Stimulated activated CD4-positive, alpha-beta T cell treated with anti-CD3 and anti-CD28 coated beads, TNF-alpha, amount 100 ng/mL, for 1 hour (primary cell): ENCODE measurements around the gene ZNF423.

ENCODE experiments used
- DNase-seq, 3 donors: peaks; one replicate each; pipeline ENCODE4 v3.0.0-alpha.2; 2020; ENCODE audit warnings: low read depth in 3 of 3, low spot score in 1 of 3

Gene ZNF423

DNA sequence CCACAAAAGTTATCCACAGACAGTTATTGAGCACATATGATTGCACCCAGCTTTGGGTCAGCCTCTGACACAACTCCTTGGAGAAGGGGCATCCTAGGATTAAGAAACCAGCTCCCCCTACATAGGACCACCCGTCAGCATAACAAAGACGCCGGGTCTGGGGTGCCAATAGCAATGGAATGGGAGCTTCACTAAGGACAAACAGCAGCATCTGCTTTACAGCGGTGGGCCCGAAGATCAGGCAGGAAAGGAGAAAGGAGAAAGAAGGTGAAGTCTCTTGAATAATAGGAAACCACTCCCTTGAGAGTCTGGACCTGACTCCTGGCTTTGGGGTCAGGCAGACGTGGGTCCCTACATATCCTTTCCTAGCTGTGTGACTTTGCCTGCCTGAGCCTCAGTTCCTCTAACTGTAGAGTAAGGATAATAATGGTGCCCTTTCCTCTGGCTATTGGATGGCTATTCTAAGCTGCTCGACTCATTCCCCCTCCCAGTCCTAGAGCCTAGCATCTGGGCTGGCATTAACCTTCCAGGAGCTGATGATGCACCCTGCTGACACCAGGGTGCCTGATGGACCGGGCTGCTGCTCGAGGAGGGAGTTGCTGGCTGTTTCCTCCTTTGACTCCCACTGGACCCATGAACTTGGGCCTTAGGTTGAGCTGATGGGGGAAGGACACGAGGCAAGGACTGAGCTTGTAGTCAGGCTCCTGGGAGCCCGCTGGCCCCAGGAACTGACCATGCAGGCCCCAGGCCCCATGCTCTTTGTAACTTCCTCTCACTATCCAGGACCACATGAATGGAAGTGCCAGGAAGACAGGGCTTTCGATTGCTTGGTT, 388.2 kb downstream of the ZNF423 start:
- no peak for DNase-seq

DNA sequence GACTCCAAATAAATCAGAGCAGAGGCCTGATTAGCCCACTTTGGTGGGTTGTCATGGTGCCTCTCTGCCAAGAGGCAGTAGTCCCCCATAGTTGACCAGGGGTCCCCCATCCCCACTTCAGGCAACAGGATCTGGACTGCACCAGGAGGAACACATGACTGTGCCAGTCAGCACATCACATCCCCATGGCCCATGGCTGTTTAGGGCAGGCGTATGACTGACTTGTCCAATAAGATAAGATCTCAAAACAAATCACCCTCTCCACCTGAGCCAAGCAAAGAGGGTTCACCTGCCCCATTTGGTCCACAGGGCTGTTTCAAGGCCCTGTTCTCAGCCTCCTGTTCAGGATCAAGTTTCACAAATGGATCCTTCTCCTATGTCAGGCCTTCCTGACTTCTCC, 389.0 kb downstream of the ZNF423 start:
- DNase-seq: no peak

DNA sequence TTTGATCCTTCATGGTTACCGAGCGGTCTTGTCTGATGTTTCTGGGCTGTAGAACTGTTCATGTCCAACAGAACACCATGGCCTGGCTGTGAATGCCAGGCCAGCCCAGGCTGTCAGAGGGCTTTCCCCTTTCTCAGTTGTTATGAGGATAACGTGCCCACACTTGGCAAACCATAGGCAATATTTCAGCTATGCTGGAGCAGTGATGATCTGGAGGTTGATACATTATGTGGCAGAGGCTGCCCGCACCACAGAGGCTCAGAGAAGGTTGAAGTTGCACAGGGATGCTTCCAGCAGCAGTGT, 389.4 kb downstream of the ZNF423 start:
- DNase-seq: no peak

- no peak for DNase-seq
Observed at GRCh38 chr16:49465661-49466528, 390.0 kb downstream of the ZNF423 start.

DNA sequence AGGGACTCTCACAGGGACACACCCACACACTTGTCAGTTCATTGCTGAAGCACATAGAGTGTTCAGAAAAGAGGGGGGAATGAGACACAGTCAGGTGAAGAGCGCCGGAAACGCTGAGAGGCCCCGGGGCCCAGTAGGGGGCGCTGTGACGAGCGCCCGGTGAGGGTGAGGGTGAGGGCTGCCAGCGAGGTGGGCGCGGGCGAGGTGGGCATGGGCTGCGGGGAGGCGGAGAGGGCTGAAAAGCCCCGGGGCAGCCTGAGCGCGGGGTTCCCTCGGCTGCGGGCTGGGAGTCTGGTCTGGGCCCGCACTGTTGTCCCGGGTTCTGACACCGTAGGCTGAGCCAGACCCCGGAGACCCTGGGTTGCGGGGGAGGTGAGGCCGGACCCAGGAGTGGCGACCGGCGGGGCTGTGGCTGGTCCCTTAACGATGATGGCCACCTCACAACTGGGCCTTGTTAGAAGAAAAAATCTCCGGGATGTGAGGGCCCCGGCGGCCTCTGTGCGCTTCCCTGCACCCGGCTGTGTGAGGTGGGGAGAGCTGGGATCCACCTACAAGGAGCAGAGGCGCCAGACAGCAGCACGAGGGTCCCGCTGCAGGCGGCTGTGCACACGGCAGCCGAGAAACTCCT, 390.9 kb downstream of the ZNF423 start:
- no peak for DNase-seq

DNA sequence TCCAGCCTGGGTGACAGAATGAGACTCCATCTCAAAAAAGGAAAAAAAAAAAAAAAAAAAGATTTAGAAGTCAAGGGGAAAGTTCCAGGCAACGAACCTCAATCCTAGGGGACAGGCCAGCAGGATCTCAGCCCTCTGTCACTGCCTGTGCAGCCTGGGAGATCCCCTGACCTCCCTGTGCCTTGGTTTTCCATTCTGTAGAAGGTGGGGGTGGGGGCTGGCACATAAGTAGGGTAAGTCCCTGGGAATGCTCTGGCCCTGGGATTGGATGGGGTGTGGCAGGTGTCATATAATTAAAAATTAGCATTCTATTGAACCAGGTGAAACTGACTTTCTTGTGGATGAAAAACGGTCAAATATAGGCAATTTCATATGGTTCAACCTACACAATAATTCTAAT, 391.8 kb downstream of the ZNF423 start:
- DNase-seq: no peak

DNA sequence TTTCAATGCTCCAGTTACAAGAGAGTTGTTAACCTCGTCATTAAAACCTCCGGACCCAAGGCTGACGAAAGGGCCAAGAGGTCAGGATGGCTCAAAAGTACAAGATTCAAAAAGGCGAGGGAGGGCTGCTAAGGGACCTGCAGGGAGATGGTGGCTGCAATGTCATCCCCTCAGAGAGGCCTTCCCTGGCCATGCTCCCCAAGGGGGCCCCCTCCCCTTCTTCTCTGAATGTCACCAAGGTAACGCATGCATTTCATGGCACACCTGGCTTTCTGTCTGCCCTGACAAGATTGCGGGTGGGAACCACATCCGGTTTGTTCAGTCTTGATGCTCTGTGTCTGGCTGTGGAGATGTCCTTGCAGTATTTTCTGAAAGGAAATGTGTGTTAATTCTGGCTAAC, 392.4 kb downstream of the ZNF423 start:
- DNase-seq: peak in 2 of 3 donors; percentile 43 to 57

GRCh38 chr16:49462989-49463371, 392.9 kb downstream of the ZNF423 start:
- DNase-seq: no peak

DNA sequence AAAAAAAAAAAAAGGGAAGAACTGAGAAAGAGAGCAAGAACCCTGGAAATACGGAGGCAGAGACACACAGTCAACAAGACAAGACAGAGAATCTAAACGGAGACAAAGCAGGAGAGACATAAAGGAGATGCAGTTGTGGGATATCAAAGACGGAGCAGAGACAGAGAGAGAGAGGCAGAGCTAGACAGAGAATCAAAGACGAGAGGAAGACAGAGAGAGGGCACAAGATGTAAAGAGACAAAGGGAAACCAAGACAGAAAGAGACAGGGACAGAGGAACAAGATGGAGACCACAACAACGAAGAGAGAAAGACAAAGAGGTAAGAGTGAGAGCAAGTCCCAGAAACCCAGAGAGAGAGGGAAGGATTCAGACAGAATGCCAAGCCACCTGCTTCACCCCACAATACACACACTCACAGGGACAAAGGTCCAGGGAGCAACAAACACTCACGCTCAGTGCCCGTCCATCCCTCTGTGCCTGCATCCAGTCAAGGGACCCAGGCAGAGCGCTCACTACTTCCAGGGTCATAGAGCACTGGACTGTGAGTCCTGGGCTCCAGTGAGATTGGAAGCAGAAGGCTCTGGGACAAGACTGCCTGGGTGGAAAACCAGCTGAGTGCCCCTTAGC, 393.4 kb downstream of the ZNF423 start:
- DNase-seq: no peak

DNA sequence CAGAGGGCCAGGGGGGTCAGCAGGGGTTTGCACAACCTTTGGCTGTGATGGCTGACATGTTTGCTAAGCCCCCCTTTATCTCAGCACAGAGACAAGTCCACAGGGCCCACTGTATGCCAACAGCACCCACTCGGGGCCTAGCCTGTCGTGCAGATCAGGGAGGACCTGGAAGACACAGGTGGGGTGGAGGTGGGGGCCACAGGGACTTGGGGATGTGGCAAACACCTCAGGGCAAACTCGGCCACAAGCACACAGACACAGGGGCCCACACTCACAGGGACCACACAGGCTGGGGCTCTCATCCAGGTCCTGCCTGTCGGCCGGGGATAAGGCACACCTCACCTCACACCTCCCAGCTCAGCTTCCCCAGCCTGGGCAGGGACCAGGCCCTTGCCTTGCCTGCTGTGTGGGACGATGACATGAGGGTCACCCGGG, 394.4 kb downstream of the ZNF423 start:
- DNase-seq: no peak

DNA sequence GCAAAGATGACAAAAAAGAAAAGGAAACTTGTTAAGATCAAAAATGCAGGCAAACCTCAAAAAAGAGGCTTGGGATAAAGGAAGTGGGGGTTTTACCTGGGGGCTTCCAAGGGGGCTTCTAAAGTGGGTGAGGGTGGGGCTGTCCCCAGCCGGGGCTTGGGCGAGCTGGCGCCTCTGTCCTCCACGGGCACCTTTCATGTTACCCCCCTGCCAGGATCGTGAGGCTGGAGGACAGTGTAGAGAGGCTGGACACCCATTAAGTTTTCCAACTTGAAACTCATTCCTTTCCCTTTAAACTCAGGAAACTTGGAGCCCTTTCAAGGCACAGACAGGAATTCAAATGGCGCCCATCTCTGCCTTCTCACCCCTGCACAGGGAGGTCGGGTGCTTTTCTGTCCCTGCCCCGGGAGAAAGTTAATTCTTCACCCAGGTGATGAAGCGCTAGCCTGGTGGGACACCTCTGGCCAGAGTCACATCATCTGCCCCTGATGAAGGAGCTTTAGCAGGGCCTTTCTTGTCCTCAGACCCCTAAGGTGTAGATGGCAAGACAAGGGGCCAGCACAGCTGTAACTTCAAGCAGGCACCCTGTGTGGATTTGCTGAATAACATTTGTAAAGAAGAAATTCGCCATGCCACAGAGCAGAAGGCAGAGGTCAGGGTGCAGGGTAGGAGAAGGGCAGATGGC, 395.0 kb downstream of the ZNF423 start:
- DNase-seq: no peak

- DNase-seq: no peak
Observed at GRCh38 chr16:49459953-49460735, 395.8 kb downstream of the ZNF423 start.

DNA sequence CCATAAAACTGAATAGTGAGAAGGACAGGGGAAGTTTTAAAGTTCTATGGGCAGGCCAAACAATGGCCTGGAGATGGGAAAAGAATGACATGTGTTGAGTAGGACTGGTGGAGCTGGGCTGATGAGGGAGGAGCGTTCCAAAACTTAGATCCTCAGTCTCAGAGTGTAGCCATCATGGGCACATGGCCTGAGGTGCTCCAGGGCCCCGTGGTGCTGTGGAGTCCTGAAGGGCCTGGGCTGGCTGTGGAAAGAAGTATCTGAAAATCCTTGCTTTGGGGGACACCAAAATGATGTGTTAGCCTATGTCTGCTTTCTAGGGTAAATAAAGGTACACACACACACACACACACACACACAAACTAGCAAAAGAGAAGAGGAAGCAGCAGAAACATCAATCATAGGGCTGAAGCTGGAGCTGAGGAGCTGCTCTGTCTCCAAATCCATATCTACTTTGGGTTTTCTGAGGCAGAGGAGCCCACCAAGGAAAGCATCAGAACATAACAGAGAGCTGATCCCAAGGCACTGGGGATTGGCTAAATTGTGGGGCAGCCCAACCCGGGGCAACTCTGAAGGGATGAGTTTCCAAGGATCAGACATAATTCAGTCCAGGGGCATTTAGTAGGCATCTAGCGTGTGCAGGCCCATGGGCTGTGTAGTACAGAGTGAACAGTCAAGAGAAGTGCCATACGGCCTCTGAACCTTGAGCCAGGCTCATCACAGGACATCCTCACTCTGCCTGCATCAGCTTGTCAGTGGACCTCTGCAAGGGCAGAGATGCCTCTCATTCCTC, 397.1 kb downstream of the ZNF423 start:
- no peak for DNase-seq

- DNase-seq: no peak
Observed at GRCh38 chr16:49458243-49458642, 397.7 kb downstream of the ZNF423 start.

DNA sequence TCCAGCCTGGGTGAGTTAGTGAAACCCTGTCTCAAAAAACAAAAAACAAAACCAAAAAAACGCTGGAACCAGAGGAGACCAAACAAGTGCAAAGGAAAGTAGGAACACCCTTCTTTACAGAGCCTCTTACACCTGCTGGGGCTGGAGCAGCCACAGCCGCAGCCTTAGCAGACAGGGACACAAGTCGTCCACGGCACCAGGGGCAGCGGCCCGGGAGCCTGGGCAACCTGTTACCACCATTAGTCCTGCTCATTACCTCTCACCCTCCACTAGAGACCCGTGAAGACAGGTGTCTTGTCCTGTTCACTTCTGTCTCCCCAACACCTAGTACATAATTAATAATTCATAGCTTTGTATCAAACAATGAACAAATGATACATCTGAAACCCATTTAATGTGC, 398.7 kb downstream of the ZNF423 start:
- DNase-seq: no peak

DNA sequence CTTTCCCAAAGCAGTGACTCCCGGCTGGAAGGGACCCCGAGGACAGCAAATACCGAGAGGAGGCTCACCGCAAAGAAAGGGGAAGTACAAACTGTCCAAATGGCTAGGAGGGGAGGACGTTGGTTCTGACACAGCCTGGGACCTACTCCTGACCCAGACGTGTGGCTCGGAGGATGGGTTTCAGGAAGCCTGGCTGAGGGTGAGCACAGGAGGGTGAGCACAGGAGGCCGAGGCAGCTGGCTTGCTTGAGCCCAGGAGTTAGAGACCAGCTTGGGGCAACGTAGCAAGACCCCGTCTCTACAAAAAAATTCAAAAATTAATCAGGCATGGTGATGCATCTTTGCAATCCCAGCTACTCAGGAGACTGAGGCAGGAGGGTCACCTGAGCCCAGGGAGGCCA, 399.1 kb downstream of the ZNF423 start:
- DNase-seq: no peak

- no peak for DNase-seq
Observed at GRCh38 chr16:49455991-49456745, 399.7 kb downstream of the ZNF423 start.

GRCh38 chr16:49455181-49455990, 400.5 kb downstream of the ZNF423 start:
- DNase-seq: no peak
